ENCODE data around the gene PARP9.
A peak's percentile ranks its signal among the peaks of the same experiment; 100 is the strongest.

The PARP9 gene

GRCh38 chr3:122564155-122564912, at the start of gene PARP9, which contains the start of gene DTX3L:
Gene PARP9 (minus strand): TSS chr3:122564300. CDS start chr3:122559620, 4,680 bp downstream.
Gene DTX3L (plus strand): TSS chr3:122564338. CDS start chr3:122564427, 89 bp downstream.
- DNase-seq, result peak; percentile 85

- no peak for DNase-seq
Observed at GRCh38 chr3:122612696-122613095, 48.6 kb upstream of the PARP9 start.

GRCh38 chr3:122609798-122610559, 45.9 kb upstream of the PARP9 start:
- DNase-seq, result peak; percentile 2

DNA sequence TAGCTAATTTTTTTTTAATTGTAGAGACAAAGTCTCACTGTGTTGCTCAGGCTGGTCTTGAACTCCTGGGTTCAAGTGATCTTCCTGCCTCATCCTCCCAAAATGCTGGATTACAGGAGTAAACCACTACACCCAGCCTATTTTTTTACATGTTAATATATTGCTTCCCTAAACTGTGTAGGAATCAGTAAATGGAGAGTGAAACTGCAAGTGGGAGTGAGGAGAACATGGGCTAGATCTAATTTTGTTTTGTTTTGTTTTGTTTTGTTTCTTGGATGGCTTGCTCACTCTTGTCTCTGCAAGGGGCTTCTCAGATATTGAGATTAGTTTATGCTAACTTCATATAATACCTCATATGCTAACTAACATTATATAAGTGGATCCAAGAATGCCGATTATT, 44.8 kb upstream of the PARP9 start:
- no peak for DNase-seq

DNA sequence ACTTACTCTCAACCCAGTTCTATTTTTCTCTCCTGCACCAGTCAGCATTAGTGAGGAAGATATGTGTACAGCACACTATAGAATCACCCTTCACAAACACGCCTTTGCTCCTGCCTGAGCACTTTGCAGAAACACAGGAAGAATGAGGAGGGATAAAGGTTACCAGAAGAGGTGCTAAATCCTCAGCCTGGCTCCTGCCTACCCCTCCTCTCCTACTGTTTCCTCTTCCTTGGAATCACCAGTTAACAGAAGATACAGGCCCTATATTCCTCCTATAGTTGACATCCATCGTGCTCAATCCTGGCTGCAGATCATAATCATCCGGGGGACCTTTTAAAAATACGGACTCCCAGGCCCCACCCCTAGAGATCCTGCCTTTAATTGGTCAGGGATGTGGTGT, 42.2 kb upstream of the PARP9 start:
- no peak for DNase-seq

DNA sequence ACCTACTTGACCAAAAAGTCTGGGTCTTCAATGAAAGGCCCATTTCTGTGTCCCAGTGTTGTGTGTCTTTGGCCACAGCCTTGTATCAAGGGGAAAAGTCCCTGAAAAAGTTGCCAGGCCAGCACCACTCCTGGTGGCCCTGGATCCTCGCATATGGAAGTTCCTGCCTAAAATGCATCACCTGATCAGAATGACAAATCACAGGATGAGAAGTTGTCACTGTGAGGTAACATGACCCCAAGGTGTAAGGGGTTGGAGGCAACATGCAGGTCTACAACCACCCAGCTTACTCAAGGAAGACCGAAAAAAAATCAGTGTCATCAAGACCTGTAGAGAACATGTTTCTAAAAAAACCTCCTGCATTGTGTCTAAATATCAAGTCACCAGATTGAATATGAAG, 39.0 kb upstream of the PARP9 start:
- no peak for DNase-seq

DNA sequence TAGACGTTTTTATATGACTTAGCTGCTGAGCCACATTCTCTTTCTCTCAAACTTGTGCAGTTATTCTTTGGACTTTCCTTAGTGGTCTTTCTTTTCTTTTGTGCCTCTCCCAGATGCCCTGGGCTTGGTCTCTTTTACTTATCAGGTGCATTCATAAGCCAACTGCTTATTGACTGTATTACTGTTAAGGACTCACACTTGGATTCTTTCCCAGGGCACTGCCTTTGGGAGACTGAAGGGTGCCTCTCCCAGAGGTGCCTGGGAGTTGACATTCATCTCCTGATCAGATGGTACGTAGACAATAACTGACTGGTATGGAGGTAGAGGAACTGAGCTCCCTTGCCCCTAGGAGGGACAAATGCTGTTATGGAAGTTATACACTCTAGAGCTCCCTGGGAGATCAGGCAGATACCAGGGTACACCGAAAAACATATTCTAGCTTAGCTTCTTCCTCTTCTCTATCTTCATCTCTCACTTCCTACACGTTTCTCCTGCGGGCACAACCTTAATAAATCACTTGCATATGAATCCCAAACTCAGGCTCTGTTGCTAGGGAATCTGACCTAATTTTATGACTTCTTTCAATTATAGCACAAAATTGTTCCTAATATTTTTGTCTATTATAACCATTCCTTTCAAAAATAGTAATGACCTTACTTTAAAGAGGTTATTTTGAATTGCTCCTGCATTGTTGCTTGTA, 38.1 kb upstream of the PARP9 start:
- no peak for DNase-seq

GRCh38 chr3:122598556-122598955, 34.5 kb upstream of the PARP9 start:
- peak; percentile 19 for DNase-seq

DNA sequence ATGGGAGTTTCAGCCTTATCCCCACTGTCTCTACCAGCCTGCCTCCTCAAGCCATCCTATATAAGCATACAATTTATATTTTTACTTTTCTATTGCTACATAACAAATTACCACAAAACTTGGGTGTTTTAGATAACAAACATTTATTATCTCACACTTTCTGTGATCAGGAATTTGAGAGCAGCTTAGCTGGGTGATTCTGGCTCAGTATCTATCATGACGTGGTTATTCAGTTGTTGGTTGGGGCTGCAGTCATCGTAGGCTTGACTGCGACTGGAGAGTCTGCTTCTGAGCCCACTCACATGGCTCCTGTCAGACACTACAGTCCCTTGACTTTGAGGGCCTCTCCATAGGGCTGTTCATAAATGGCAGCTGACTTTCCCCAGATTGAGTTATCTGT, 34.1 kb upstream of the PARP9 start:
- no peak for DNase-seq

- no peak for DNase-seq
Observed at GRCh38 chr3:122594025-122594424, 29.9 kb upstream of the PARP9 start.

- DNase-seq, result no peak
Observed at GRCh38 chr3:122590610-122591009, 26.5 kb upstream of the PARP9 start.

- DNase-seq, result no peak
Observed at GRCh38 chr3:122589297-122589696, 25.2 kb upstream of the PARP9 start.

GRCh38 chr3:122587572-122587971, 23.5 kb upstream of the PARP9 start:
- DNase-seq, result no peak

DNA sequence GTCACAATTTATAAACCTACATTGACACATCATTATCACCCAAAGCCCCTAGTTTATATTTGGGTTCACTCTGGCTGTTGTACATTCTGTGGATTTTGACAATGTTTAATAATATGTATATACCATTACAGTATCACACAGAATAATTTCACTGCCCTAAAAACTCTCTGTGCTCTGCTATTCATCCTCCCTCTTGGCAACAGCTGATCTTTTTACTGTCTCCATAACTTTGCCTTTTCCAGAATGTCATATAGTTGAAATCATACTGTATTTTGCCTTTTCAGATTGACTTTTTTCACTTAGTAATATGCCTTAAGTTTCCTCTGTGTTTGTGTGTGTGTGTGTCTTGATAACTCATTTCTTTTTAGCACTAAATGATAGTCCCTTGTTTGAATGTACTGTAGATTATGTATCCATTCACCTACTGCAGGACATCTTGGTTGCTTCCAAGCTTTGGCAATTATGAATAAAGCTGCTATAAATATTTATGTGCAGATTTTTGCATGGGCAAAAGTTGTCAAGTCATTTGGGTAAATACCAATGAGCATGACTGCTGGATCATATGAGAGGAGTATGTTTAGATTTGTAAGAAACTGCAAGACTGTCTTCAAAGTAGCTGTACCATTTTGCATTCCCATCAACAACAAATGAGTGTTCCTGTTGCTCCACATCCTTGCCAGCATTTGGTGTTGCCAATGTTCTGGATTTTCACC, 22.8 kb upstream of the PARP9 start:
- DNase-seq, result no peak

DNA sequence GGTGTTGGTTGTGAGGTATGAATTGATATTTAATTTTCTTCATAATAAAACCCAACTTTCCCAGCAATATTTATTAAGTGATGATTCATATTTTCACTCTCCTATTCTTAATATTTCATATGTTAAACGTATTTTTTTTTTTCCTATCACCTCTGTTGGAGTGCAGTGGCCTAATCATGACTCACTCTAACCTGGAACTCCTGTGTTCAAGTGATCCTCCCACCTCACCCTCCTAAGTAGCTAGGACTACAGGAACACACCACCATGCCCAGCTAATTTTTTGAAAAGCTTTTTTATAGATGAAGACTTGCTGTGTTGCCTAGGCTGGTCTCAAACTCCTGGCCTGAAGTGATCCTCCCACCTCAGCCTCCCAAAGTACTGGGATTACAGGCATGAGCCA, 22.0 kb upstream of the PARP9 start:
- DNase-seq, result peak; percentile 2

DNA sequence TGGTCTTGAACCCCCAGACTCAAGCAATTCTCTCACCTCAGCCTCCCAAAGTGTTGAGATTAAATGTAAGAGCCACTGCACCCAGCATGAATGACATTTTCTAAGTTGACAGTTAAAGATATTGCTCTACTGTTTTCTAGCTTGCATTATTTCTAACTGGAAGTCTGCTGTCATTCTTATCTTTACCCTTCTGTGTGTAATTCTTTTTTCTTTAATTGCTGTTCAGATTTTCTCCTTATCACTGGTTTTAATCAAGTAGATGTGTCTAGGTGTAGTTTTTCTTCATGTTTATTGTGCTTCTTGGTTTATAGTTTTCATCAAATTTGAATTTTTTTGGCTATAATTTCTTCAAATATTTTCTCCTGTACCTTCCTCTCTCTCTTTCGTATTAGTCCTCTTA, 18.3 kb upstream of the PARP9 start:
- DNase-seq, result no peak

- DNase-seq, result no peak
Observed at GRCh38 chr3:122581622-122582021, 17.5 kb upstream of the PARP9 start.

DNA sequence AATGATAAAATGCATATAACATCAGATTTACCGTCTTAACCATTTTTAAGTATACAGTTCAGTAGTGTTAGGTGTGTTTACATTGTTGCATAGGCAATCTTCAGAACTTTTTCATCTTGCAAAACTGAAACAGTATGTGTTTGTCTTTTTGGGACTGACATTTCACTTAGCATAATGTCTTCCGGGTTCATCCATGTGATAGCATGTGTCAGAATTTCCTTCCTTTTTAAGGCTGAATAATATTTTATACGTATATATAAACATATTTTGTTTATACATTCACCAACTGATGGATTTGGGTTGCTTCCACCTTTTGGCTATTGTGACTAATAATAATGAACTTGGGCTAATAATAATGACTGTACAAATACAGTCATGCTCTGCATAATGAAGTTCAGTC, 16.4 kb upstream of the PARP9 start:
- no peak for DNase-seq

DNA sequence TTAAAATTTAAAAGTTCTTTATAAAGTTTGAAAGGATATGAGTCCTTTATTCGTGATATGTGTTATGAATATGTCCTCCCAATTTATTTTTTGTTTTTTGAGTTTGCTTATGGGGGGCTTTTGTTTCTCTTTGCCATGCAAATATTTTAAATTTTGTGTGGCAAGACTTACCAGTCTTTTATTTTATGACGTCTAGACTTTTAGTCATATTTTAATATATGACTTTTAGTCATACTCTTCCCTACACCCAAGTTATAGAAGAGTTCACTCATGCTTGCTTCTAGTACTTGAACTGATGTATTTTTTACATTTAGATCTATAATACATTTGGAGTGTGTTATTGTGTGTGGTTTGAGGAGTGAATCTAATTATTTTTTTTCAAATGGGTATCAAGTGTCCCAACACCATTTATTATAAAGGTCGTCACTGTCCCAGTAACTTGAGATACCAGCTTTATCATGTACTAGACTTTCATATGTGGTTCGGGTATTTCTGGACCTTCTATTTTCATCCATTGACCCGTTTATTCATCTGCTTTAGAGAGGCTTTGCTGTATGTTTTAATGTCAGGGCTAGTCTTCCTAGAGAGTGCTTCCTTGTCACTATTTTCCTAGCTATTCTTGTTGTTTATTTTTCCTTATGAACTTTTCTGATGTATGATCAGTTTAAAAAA, 14.1 kb upstream of the PARP9 start:
- no peak for DNase-seq

GRCh38 chr3:122577409-122578031, 13.4 kb upstream of the PARP9 start, which contains the start of gene PARP15:
Gene PARP15 (plus strand): TSS chr3:122577650. CDS start chr3:122577668, 18 bp downstream.
- DNase-seq, result no peak

- no peak for DNase-seq
Observed at GRCh38 chr3:122576174-122576940, 12.3 kb upstream of the PARP9 start.
